Endothelial cell of umbilical vein (primary cell): ENCODE data around the gene ZBTB20. TPM values are rescaled to one million over a fixed set of nuclear protein-coding genes. Genes with fewer than 3 reads are reported as not detected.

Experiments used
- BruUV-seq: library from RNA; stranded (reverse); fragments of 400-500 nt; replicated peaks from 2 replicates; lab custom pipeline; 2021; lab: Mats Ljungman, UMichigan
- CTCF ChIA-PET: fragments of 300-600, 350-600 bp; sonication (Branson Sonifier 250); formaldehyde crosslinking; loops from one replicate; lab custom pipeline; 2021; ENCODE audit warnings: antibody characterized with exemption, inconsistent platforms; lab: Charles Lee
- POLR2A ChIA-PET: fragments of 300-600, 350-600 bp; sonication (Branson Sonifier 250); formaldehyde crosslinking; loops from one replicate; lab custom pipeline; 2021; ENCODE audit warnings: antibody characterized with exemption, inconsistent platforms; lab: Charles Lee
- DNase-seq: peaks from one replicate; pipeline ENCODE4 v3.0.0-alpha.2; 2011; ENCODE audit warnings: low read depth, low spot score
- FAIRE-seq: peaks from 2 replicates; lab custom pipeline; 2011; peaks lifted over from hg19 to GRCh38; lab: Jason Lieb, UNC
- H2AFZ ChIP-seq: 2 replicates; pipeline ENCODE4 v1.6.0; 2012; ENCODE audit warnings: low read depth, low read length, control low read depth, inconsistent platforms
- H3K27ac ChIP-seq: 2 replicates; pipeline ENCODE4 v1.5.1; 2011; ENCODE audit warnings: low read depth, mild to moderate bottlenecking, control low read depth, low read length, moderate library complexity; ENCODE audit not compliant: insufficient read depth
- H3K27me3 ChIP-seq, 2 experiments: 2 replicates each; pipeline versions ENCODE4 v1.6.0 to v1.6.1; 2011; ENCODE audit warnings: low read length in 2 of 2, mixed read lengths in 1 of 2; ENCODE audit not compliant: control insufficient read depth in 2 of 2, insufficient read depth in 2 of 2
- H3K36me3 ChIP-seq, 2 experiments: 2 replicates in 1 of 2; 3 replicates in 1 of 2; pipeline ENCODE4 v1.5.1; 2011; ENCODE audit warnings: low read length in 2 of 2, mild to moderate bottlenecking in 1 of 2, moderate library complexity in 1 of 2; ENCODE audit not compliant: control insufficient read depth in 2 of 2, insufficient read depth in 2 of 2; ENCODE audit errors: extremely low read depth in 1 of 2
- H3K4me1 ChIP-seq: 3 replicates; pipeline ENCODE4 v1.5.1; 2011; ENCODE audit warnings: mild to moderate bottlenecking, low read length; ENCODE audit not compliant: control insufficient read depth, insufficient read depth; ENCODE audit errors: extremely low read depth
- H3K4me2 ChIP-seq: 2 replicates; pipeline ENCODE4 v1.6.1; 2011; ENCODE audit warnings: low read length, control low read depth, mixed read lengths; ENCODE audit not compliant: insufficient read depth
- H3K4me3 ChIP-seq, 3 experiments: fragments of 200-600 bp in 1 of 3; sonication (generic), shearing (Covaris generic) in 1 of 3; replicated peaks in 1 of 3; 2 replicates each; pipeline ENCODE4 v1.5.1; 2011 to 2016; ENCODE audit warnings: control low read depth in 3 of 3, low read length in 3 of 3, mild to moderate bottlenecking in 2 of 3, inconsistent platforms in 1 of 3, low read depth in 1 of 3, moderate library complexity in 1 of 3; ENCODE audit not compliant: insufficient read depth in 1 of 3
- H3K79me2 ChIP-seq: 2 replicates; pipeline ENCODE4 v1.6.0; 2012; ENCODE audit warnings: low read length, inconsistent platforms; ENCODE audit not compliant: control insufficient read depth, insufficient read depth
- H3K9ac ChIP-seq: replicated peaks from 2 replicates; pipeline ENCODE3; 2011; ENCODE audit warnings: low read length, control low read depth; ENCODE audit not compliant: insufficient read depth; ENCODE audit errors: extremely low read depth
- H3K9me1 ChIP-seq: replicated peaks from 3 replicates; pipeline ENCODE4 v1.6.0; 2011; ENCODE audit warnings: mild to moderate bottlenecking, low read length; ENCODE audit not compliant: control insufficient read depth, insufficient read depth; ENCODE audit errors: extremely low read depth
- H3K9me3 ChIP-seq: replicated peaks from 2 replicates; pipeline ENCODE4 v1.5.1; 2012; ENCODE audit warnings: low read length, inconsistent platforms; ENCODE audit not compliant: control insufficient read depth, insufficient read depth
- H4K20me1 ChIP-seq: replicated peaks from 2 replicates; pipeline ENCODE3; 2011; ENCODE audit warnings: mild to moderate bottlenecking, low read length; ENCODE audit not compliant: control insufficient read depth, insufficient read depth; ENCODE audit errors: extremely low read depth
- EZH2 ChIP-seq: IDR thresholded peaks from 2 replicates; pipeline ENCODE4 v1.6.1; 2012; ENCODE audit warnings: borderline replicate concordance, low read depth, mild to moderate bottlenecking, moderate library complexity, low read length, inconsistent platforms; ENCODE audit not compliant: severe bottlenecking
- FOS ChIP-seq: IDR thresholded peaks from 2 replicates; pipeline ENCODE4 v1.6.1; 2011; ENCODE audit warnings: mild to moderate bottlenecking, low read length, moderate library complexity, borderline replicate concordance; ENCODE audit not compliant: insufficient read depth
- GATA2 ChIP-seq: IDR thresholded peaks from 2 replicates; pipeline ENCODE4 v1.7.0; 2011; ENCODE audit warnings: low read depth, mild to moderate bottlenecking, moderate library complexity, mixed read lengths, low read length; ENCODE audit not compliant: insufficient read length, insufficient read depth
- JUN ChIP-seq: IDR thresholded peaks from 2 replicates; pipeline ENCODE4 v1.6.1; 2011; ENCODE audit warnings: borderline replicate concordance, low read depth; ENCODE audit not compliant: insufficient read length, insufficient read depth
- MYC ChIP-seq: IDR thresholded peaks from one replicate; pipeline ENCODE4 v1.6.1; 2011; ENCODE audit warnings: mild to moderate bottlenecking, low read depth, low read length
- POLR2A ChIP-seq: IDR thresholded peaks from 2 replicates; pipeline ENCODE4 v1.6.1; 2012; ENCODE audit warnings: low read depth, mild to moderate bottlenecking, control low read depth, low read length
- POLR2AphosphoS5 ChIP-seq: IDR thresholded peaks from 2 replicates; pipeline ENCODE4 v1.6.1; 2012; ENCODE audit warnings: low read depth, mild to moderate bottlenecking, control low read depth, low read length, moderate library complexity; ENCODE audit not compliant: insufficient read depth
- dilution Hi-C: fragments of 300-500 bp; cut with MboI; formaldehyde crosslinking; loops from one replicate; pipeline ENCODE4 v1.15.0; 2019; ENCODE audit warnings: low sequenced_read_pairs; ENCODE audit not compliant: extremely low pct_ligation_motif_present
- intact Hi-C: fragments of 100-400 bp; cut with micrococcal nuclease; formaldehyde crosslinking; loops from one replicate; pipeline ENCODE4 v1.10.0; 2022
- polyA plus RNA-seq, 4 experiments: library from polyadenylated mRNA; depleted of rRNA in 3 of 4; stranded (reverse) in 3 of 4; unstranded in 1 of 4; fragments of >200 nt; gene quantifications; 2 replicates each; pipeline versions ENCODE4 v1.2.1 to v1.2.3, GENCODE V29; 2011 to 2012; ENCODE audit warnings: missing spikeins in 1 of 4
- total RNA-seq: library from RNA; stranded (reverse); gene quantifications from 2 replicates; pipeline ENCODE4 v1.2.3, GENCODE V29; 2021
- TF ChIP-seq, protein P1 (sequence below): IDR thresholded peaks from 2 replicates; pipeline ENCODE4 v1.6.1; 2011; ENCODE audit not compliant: insufficient read depth, insufficient read length
- TF ChIP-seq, protein P2 (sequence below), 2 donors: IDR thresholded peaks; 1 replicate in 1 of 2; 2 replicates in 1 of 2; pipeline ENCODE4 v1.5.1; 2011; ENCODE audit warnings: low read length in 2 of 2, mild to moderate bottlenecking in 2 of 2, moderate library complexity in 2 of 2, control low read depth in 1 of 2, inconsistent platforms in 1 of 2, low read depth in 1 of 2; ENCODE audit not compliant: insufficient read depth in 1 of 2; ENCODE audit errors: extremely low read depth in 1 of 2

ZBTB20 gene
- total and polyA plus RNA-seq, 2 donors (not counting 3 experiments of a cell fraction or from before 2014, with no cell fraction given), result 2.1 to 20.5 TPM

GRCh38 chr3:114642951-114643741 lies 503.9 kb downstream of the ZBTB20 start:
- Histone ChIP-seq H3K4me1 (no peaks in the 10 kb centered on the region), H3K4me3 (no peak overlapping the region), H3K4me2 (no peak overlapping the region), H3K9me1 (no peaks in the 10 kb centered on the region), H3K27ac (no peak overlapping the region), H4K20me1 (no peaks in the 10 kb centered on the region), H3K9me3 (no peaks in the 10 kb centered on the region), H3K79me2 (no peaks in the 10 kb centered on the region), H3K36me3 (no peaks in the 10 kb centered on the region), H3K9ac (no peak overlapping the region), H3K27me3 (no peaks in the 10 kb centered on the region), H2AFZ (no peak overlapping the region)
- POLR2A ChIA-PET, result no interaction called here
- DNase-seq (no peak), FAIRE-seq (no peak)
- TF ChIP-seq POLR2A (no peak), GATA2 (no peak), EZH2 (no peak), MYC (no peak), FOS (no peak), JUN (no peak), POLR2AphosphoS5 (no peak)
- TF ChIP-seq, protein P1, sequence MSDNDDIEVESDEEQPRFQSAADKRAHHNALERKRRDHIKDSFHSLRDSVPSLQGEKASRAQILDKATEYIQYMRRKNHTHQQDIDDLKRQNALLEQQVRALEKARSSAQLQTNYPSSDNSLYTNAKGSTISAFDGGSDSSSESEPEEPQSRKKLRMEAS, result no peak
- TF ChIP-seq, protein P2, sequence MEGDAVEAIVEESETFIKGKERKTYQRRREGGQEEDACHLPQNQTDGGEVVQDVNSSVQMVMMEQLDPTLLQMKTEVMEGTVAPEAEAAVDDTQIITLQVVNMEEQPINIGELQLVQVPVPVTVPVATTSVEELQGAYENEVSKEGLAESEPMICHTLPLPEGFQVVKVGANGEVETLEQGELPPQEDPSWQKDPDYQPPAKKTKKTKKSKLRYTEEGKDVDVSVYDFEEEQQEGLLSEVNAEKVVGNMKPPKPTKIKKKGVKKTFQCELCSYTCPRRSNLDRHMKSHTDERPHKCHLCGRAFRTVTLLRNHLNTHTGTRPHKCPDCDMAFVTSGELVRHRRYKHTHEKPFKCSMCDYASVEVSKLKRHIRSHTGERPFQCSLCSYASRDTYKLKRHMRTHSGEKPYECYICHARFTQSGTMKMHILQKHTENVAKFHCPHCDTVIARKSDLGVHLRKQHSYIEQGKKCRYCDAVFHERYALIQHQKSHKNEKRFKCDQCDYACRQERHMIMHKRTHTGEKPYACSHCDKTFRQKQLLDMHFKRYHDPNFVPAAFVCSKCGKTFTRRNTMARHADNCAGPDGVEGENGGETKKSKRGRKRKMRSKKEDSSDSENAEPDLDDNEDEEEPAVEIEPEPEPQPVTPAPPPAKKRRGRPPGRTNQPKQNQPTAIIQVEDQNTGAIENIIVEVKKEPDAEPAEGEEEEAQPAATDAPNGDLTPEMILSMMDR (IDR thresholded peaks at IDR 0.05; ENCODE audit: extremely low read depth in 1 of 2, insufficient read depth in 1 of 2, low read depth in 1 of 2, low read length in 2 of 2), result no peak
- intact Hi-C loops (no loop called here), dilution Hi-C loops (no loop called here)
- CTCF ChIA-PET, result no interaction called here
- no TSS peak for BruUV-seq
